HG03457 (cell line): ENCODE measurements around the gene PRSS16.
"Not testable (repeated sequence)": the region's sequence is repeated elsewhere in the genome, so short reads cannot be mapped to it uniquely, and the experiment has no call there.

Experiments
- ATAC-seq: cut with Tn5 transposase; IDR thresholded peaks from one replicate; pipeline ENCODE4 v1.9.1; 2021; ENCODE audit warnings: moderate number of reproducible peaks; ENCODE audit not compliant: unreplicated experiment

The PRSS16 gene, protein sequence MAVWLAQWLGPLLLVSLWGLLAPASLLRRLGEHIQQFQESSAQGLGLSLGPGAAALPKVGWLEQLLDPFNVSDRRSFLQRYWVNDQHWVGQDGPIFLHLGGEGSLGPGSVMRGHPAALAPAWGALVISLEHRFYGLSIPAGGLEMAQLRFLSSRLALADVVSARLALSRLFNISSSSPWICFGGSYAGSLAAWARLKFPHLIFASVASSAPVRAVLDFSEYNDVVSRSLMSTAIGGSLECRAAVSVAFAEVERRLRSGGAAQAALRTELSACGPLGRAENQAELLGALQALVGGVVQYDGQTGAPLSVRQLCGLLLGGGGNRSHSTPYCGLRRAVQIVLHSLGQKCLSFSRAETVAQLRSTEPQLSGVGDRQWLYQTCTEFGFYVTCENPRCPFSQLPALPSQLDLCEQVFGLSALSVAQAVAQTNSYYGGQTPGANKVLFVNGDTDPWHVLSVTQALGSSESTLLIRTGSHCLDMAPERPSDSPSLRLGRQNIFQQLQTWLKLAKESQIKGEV

DNA sequence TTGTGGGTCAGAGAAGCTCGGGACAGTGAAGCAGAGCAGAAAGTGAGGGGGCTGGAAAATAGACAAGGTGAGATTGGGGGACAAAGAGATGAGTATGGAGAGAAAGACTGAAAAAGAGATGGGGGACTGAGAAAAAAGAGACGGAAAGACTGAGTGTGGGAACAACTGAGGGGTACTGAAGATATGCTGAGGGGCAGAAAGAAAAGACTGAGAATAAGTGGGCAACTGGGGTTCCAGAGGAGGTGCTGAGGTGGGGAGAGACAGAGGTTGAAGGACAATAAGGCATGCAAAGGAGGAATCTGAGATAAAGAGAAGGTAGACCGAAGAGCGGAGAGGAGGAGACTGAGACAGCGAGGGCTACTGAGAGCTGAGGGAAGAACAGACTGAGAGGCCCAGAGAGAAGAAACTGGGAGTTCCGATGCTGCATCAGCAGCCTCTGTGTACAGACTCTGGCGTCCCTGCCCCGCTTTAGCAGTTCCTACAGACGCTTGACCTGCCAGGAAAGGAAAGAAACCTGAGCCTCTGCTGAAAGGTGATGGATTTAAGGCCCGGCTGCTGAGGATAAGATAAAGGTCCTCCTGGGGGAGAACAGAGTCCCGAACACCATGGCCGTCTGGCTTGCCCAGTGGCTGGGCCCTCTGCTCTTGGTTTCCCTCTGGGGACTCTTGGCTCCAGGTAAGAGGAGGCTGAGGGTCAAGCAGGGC lies at the start of gene PRSS16:
Gene PRSS16, plus strand, starts transcription at position 569 of the 704 bp plus-strand sequence. Its CDS starts 37 bp downstream, at position 606.
- no peak for ATAC-seq

DNA sequence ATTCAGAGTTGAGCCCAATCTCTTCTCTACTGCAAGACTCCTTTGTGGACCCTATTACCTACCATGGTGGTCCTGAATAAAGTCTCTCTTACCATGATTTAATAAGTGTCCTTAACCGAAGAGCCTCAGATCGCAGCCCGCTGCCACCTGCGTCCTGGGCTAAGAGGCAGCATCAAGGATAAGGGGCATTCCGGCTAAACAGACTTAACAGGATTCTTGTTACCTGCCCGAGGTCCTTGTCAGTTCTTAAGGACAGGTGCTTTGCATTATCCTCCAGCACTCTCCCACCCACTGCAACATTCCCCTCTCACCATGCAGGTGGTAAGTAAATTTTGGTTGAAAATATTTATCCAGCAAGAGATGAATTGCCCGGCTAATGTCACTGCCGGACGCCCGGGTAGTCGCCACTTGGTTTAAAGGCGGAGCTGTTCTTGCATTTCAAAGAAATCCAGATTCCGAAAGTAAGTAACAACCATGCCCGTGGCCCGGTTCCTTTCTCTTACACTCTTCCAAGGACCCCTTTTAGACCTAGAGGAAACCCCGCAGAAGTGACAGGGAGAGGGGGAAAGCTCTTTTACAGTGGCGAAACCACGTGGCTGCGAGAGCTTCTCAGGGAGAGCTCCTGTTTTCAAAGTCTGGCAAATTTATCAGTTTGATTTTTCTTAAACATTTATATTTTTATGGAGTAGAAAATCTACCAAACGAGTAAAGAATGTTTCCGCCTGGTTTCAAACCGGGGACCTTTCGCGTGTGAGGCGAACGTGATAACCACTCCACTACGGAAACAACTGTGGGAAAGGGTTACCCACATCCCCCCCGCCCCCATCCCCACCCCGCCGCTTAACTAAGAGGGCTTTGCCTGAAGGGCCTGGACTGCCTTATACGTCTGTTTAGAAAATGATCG lies 41.9 kb upstream of the PRSS16 start:
- ATAC-seq, result no peak

DNA sequence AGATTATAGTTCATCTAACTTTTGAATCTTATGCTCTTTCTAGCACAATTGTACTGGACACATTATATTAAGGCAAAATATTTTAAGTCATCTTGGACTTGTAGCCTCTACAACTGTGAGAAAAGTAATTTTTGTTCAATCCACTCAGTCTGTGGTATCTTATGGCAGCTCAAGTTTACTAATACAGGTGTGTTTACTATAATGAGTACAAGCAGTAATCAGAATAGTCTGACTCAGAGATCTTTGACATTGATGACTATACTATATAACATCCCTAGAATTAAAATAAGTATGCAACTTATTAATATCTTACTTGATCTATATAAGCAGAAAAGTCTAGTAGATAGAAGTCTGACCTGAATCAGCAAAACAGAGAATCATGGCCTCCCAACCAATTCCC lies 40.7 kb upstream of the PRSS16 start:
- ATAC-seq, result no peak

DNA sequence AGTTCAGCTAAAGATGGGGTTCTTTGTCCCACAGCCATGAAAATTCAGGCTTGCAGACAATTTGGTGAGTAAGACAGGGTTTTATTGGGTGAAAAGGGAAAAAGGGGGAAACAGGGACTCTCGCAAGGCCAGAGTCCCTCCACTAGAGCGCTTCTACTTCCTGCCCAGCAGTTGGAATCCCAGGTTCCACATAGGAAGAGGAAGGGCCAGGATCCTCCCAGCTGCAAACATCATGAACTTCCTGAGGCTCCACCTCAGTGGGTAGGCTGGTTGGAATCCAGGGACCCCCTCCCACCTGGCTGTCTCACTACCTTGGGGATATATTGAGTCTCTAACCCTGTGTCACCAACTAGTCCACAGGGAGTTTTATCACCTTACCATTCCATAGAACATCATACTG lies 39.5 kb upstream of the PRSS16 start:
- no peak for ATAC-seq

DNA sequence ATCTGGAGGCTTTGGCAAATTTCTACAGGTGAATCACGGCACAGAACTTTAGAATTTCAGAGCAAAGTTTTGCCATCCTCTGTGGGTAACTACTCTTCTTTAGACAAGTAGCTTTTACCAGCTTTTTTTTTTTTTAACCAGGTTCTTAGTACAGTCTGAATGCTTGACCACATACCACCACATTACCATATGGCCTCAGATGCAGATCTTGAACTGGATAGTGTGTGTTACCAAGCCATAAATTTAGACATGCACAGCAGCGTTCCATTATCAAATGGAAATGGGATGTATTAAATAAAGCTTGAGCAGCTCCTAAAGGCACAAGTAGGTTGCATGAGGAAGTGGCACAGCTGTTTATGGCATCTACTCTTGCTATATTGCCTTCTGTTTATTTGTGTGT lies 38.3 kb upstream of the PRSS16 start:
- ATAC-seq, result no peak

DNA sequence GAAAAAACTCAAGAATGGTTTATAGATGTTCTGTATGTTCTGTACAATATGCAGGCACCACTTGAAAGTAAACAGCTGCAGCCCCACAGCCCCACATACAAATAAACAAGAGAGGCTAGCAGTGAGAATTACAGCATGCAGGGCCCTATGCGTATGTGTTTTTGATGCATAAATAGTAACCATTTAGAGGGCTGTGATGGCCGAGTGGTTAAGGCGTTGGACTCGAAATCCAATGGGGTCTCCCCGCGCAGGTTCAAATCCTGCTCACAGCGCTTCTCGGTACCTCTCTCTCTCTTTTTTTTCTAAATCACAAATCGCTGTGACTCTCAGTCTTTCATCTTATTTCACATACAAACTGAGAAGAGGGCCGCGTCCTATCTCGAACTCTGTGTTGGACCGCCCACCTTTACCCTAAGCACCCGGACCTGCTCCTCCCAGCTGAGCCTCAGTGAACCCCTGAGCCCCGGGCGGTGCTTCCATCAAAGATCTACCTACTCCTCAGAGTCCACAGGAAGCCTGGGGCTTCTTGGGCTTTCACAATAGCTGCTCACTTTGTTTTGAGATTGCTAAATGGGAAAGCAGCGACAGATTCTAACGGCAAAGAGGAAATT lies 37.7 kb upstream of the PRSS16 start:
- ATAC-seq, result no peak

DNA sequence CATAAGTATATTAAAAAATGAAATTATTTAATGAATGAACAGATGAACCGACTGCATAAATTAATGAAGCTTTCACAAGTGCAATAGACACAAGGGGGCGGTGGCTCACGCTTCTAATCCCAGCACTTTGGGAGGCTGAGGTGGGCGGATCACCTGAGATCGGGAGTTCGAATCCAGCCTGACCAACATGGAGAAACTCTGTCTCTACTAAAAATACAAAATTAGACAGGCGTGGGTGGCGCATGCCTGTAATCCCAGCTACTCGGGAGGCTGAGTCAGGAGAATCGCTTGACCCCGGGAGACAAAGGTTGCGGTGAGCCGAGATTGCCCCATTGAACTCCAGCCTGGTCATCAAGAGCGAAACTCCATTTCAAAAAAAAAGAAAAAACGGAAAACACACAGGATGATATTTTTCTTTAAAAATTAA lies 34.4 kb upstream of the PRSS16 start:
- ATAC-seq, result not testable (repeated sequence)

DNA sequence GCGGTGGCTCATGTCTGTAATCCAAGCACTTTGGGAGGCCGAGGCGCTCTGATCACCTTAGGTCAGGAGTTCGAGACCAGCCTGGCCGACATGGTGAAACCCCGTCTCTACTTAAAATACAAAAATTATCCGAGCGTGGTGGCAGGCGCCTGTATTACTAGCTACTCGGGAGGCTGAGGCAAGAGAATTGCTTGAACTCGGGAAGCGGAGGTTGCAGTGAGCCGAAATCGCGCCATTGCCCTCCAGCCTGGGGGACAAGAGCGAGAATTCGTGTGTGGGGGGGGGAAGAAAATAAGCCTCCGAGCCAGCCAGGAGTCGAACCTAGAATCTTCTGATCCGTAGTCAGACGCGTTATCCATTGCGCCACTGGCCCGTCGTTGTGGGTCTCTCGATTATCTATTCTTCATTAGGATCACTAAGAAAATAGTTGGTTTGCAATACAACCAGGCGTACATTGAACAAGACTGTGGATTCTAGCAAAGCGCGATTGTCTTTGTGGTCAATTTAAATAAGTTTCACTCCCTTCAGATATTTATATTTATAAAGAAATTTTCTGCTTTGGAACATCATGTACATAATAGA lies 33.9 kb upstream of the PRSS16 start:
- ATAC-seq, result no peak

DNA sequence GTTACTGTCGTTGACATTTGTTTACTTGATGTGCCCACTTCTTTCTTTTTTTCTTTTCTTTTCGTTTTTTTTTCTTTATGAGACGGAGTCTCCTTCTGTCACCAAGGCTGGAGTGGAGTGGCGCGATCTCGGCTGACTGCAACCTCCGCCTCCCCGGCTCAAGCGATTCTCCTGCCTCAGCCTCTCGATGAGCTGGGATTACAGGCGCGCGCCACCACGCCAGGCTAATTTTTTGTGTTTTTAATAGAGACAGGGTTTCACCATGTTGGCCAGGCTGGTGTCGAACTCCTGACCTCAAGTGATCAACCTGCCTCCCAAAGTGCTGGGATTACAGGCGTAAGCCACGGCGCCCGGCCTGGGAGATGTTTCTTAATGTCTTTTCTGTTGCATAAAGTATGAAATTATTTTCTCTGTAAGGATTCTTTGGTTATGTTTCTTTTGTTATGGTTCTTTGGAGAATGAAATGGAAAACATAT lies 33.3 kb upstream of the PRSS16 start:
- no peak for ATAC-seq

DNA sequence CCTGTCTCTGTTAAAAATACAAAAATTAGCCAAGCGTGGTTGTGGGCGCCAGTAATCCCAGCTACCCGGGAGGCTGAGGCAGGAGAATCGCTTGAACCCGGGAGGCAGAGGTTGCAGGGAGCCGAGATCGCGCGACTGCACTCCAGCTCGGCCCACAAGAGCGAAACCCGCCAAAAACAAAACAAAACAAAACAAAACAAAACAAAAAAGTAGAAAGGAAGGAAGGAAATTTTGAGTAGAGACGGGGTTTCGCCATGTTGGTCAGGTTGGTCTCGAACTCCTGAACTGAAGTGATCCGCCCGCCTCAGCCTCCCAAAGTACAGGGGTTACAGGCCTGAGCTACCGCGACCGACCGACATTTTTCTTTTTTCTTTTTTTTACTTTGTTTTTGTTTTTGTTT lies 30.6 kb upstream of the PRSS16 start:
- ATAC-seq, result no peak

DNA sequence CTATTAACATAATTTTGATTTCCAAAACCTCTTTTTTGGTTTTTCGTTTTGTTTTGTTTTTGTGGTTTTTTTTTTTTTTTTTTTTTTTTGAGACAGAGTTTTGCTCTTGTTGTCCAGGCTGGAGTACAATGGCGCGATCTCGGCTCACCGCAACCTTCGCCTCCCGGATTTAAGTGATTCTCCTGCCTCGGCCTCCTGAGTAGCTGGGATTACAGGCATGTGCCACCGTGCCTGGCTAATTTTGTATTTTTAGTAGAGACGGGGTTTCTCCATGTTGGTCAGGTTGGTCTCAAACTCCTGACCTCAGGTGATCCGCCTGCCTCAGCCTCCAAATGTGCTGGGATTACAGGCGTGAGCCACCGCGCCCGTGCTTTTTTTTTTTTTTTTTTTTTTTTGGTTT lies 24.5 kb upstream of the PRSS16 start:
- not testable (repeated sequence) for ATAC-seq

DNA sequence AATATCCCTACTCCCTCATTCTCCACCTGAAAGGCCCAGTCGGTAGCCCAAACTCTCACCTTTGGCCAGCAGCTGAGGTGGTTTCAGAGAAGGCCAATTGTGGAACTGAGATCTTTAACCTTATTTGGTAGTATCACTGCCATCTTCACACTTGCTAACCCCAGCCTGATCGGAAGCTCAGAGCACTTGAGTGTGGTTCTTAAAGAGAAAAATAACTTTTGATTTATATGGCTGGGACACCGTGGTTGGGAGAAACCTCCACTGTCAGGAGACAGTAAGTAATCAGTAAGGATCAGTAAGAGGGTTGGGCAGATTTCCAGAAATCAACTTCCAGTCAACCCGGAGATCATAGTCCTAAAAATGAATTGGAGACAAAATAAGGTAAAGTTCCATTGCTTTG lies 22.8 kb upstream of the PRSS16 start:
- ATAC-seq, result no peak

DNA sequence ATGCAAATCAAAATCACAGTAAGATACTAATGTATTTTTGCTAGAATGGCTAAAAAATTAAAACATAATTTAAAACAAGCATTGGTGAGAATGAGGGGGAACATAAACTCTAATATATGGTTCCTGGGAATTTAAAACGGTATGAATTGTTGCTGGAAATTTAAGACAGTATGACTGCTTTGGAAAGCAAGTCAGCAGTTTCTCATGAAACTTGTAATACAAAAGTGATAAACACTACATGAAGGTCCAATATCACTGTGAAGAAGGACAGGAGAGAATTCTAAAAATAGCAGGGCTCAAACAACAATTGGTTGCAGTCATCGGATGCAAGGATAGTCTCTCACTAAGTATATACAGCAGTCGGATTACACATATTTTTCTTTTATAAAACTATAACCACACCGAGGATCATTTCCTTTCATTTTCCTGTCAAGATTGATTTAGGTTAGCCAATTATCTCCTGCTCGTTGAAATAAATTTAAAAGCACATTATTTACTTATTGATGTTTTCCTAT lies 18.5 kb upstream of the PRSS16 start:
- ATAC-seq, result no peak

DNA sequence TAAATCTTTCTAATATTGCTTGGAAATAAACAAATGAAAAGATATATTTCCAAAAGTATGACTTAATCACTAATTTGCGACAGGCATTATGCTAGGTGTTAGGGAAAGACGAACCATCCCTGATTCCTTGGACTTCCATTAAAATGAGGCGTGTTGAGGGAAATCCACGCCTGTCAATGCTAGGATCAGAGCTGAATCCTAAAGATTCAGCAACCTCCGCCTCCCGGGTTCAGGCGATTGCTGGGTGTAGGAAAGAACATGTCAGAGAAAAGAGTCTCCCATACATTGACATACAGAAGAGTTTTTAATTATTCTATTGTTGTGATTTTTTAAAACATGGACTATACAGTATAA lies 16.8 kb upstream of the PRSS16 start:
- no peak for ATAC-seq

DNA sequence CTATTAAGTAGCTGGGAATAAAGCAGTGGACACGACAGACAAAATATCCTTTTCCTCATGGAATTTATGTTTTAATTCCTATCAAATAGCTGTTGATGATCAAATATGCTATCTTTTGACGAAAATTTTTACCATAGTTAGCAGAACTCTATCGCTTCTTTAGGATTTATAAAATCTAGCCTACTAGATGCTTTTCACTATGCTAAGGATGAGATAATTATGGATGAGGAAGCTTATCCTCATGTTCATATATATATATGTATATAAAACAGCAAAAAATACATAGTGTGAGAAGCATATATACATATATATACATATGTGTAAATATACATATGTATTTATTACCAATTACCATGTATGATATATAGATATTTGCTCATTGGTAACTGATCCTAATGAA lies 12.9 kb upstream of the PRSS16 start:
- no peak for ATAC-seq

DNA sequence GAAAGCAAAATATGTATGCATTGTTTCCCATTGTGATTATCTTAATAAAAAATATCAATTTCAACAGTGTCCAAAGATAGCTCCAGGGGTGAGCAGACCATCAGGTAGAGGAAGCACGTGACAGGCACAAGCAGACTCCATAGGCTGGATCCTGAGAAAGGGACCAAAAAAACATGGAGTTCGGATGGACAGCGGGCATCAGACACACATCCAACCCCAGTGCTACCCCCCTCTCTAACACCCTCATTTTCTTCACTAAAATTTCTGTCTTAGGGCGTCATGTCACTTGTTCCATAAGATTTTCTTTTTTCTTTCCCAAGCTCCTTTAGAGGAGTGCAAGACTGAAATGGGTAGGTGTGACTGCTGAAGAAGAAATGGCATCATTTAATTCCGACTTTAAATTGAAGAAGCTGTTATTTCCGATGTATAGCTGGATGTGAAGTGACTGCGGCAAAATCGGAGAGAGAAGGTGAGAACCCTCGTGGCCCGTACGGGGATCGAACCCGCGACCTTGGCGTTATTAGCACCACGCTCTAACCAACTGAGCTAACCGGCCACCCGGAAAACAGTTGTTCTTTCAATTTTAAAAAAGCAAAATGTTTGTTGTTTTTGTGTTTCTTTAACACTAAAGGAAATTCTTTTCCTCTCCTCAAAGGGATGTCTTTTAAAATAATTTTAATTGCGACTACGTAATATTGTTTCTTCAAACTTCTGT lies 10.3 kb upstream of the PRSS16 start:
- ATAC-seq, result no peak

DNA sequence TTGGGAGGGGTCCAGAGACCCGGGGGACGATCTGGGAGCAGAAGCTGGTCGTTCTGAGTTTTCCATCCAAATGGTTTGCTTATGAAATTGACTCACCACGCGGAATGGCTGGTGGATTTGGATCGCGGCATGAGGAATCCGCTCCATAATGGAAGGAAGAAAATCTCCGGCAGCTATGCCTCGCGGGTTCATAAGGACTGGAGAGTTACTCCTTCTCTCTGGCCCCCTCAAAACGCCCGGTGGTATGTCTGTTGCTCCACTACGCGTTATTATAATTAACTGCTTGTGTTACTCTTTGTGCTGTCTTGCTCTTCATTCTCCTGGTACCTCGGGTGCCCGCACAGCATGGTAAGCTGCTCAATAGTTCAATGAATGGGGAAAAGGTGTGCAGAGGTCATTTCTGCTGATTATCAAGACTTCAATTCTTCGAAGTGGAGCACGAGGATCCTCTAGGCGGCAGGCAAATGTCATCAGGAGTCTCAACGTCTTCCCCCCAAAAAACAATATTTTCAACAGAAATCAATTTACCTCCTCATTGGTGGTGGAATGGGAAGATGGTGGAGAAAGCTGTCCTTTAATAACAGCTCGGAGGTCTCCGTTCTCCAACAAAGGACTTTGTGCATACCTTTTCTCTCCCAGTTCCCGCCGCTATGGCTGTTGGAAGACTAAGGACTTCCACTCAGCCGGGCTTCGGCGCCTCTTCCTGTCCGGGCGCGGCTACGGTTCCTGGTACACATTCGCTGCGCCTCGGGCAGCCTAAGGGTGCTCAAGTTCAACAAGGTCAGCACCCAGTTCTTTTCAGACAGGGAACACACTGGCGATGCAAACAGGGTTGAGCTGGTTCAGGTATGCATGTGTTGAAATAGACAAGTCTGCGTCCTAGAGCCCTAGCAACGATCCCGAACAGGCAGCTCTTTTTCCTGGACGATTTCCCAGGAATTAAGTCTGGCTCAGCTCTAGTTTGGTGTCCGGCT lies 9.2 kb upstream of the PRSS16 start:
- ATAC-seq, result no peak

DNA sequence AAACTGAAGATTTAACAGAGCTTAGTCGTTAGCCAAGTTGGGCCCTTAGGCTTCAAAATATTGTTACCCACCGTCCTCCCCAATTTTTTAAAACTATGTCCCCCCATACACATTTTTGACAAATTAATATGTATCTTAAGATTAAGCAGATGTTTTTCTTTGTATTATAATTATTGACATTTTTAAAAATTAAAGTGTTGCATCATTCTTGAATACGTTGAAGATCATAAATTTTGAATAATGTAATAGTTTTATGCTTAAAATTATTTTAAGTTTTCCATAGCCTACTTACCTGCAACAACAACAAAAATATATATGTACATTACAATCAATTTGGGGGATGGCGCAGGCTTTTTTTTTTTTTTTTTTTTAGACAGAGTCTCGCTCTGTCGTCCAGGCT lies 8.2 kb upstream of the PRSS16 start:
- ATAC-seq, result no peak
